PC-9 (cell line): ENCODE data around the gene ENAH. TPM values are rescaled to one million over a fixed set of nuclear protein-coding genes. Genes with fewer than 3 reads are reported as not detected.

Experiments
- BruUV-seq: library from RNA; stranded (reverse); fragments of 400-500 nt; replicated peaks from 2 replicates; lab custom pipeline; 2021; lab: Mats Ljungman, UMichigan
- CTCF ChIA-PET: fragments of 300-600 bp; sonication (Branson Sonifier 250); formaldehyde crosslinking; loops from one replicate; lab custom pipeline; 2022; ENCODE audit warnings: antibody characterized with exemption; lab: Charles Lee
- POLR2A ChIA-PET: fragments of 300-600 bp; sonication (Branson Sonifier 250); formaldehyde crosslinking; loops from one replicate; lab custom pipeline; 2022; ENCODE audit warnings: antibody characterized with exemption; ENCODE audit not compliant: unreplicated experiment; lab: Charles Lee
- DNase-seq, 2 experiments: peaks; one replicate each; pipeline versions ENCODE4 v3.0.0 to v3.0.0-alpha.2; 2015 to 2022; ENCODE audit warnings: mixed read lengths in 1 of 2
- H2AFZ ChIP-seq: fragments of 200-600 bp; sonication (generic); 2 replicates; pipeline ENCODE4 v1.8.1; 2017; ENCODE audit warnings: antibody characterized with exemption
- H3F3A ChIP-seq: fragments of 200-600 bp; sonication (generic); 2 replicates; pipeline ENCODE4 v1.8.1; 2017; ENCODE audit warnings: antibody characterized with exemption, mild to moderate bottlenecking, low read depth; ENCODE audit not compliant: insufficient read depth
- H3K27ac ChIP-seq: fragments of 200-600 bp; sonication (generic); 2 replicates; pipeline ENCODE4 v1.6.1; 2016; ENCODE audit warnings: mixed run types
- H3K27me3 ChIP-seq: fragments of 200-600 bp; sonication (generic); 2 replicates; pipeline ENCODE4 v1.6.1; 2016; ENCODE audit warnings: low read depth, mixed run types; ENCODE audit not compliant: insufficient read depth
- H3K36me3 ChIP-seq: fragments of 200-600 bp; sonication (generic); 2 replicates; pipeline ENCODE4 v1.6.1; 2016; ENCODE audit warnings: low read depth, mixed run types
- H3K4me1 ChIP-seq: fragments of 200-600 bp; sonication (generic); replicated peaks from 2 replicates; pipeline ENCODE4 v1.6.1; 2016; ENCODE audit warnings: mixed run types; ENCODE audit not compliant: insufficient read depth
- H3K4me2 ChIP-seq: fragments of 200-600 bp; sonication (generic); 2 replicates; pipeline ENCODE4 v1.6.1; 2017; ENCODE audit warnings: mixed run types
- H3K4me3 ChIP-seq: fragments of 200-600 bp; sonication (generic); 2 replicates; pipeline ENCODE4 v1.6.1; 2016; ENCODE audit warnings: mixed run types
- H3K79me2 ChIP-seq: fragments of 200-600 bp; sonication (generic); 2 replicates; pipeline ENCODE4 v1.6.1; 2017; ENCODE audit warnings: low read depth, mixed run types
- H3K9me2 ChIP-seq: fragments of 200-600 bp; sonication (generic); 2 replicates; pipeline ENCODE4 v1.8.1; 2017; ENCODE audit warnings: mild to moderate bottlenecking; ENCODE audit not compliant: insufficient read depth
- H3K9me3 ChIP-seq: fragments of 200-600 bp; sonication (generic); 2 replicates; pipeline ENCODE4 v1.8.1; 2016; ENCODE audit warnings: low read depth; ENCODE audit not compliant: insufficient read depth
- H4K20me1 ChIP-seq: fragments of 200-600 bp; sonication (generic); 2 replicates; pipeline ENCODE4 v1.8.1; 2017; ENCODE audit not compliant: insufficient read depth
- EZH2 ChIP-seq: fragments of 200-600 bp; sonication (generic); IDR thresholded peaks from 2 replicates; pipeline ENCODE4 v1.8.0; 2017; ENCODE audit warnings: antibody characterized with exemption, low read depth
- intact Hi-C: fragments of 100-400 bp; cut with micrococcal nuclease; formaldehyde crosslinking; loops from one replicate; pipeline ENCODE4 v1.10.0; 2022; ENCODE audit not compliant: unreplicated experiment
- total RNA-seq: library from RNA; stranded (reverse); gene quantifications from 2 replicates; pipeline ENCODE4 v1.2.3, GENCODE V29; 2021
- TF ChIP-seq, protein P1 (sequence below): fragments of 200-600 bp; sonication (generic); conservative IDR thresholded peaks from 2 replicates; pipeline ENCODE4 v1.6.1; 2017; ENCODE audit warnings: mixed run types, antibody characterized with exemption, mild to moderate bottlenecking, moderate library complexity

The ENAH gene
- total RNA-seq, 1 experiment from 2014 or later, result 167 TPM

DNA sequence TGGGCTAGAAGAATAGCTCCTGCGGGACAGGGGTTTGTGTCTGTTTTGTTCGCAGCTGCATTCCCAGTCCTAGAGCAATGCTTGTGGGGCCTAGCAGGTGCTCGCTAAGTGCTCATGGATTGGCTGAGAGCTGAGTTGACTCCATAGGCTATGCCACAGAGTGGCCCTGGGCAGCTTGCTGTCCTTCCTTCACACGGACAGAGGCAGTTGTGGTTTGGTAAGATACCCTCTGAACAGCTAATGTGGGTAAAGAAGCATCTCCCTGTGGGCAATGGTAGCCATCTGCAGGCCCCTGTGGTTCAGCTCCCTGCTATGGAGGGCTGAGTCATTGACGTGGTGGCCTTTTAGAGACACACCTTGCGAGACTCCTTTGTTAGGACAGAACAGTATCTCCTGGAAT is 201.6 kb downstream of the ENAH start:
- Histone ChIP-seq H3K27ac (peak overlapping the region; percentile 95), H3K36me3 (no peaks in the 10 kb centered on the region), H3K27me3 (no peaks in the 10 kb centered on the region), H3K4me2 (peak overlapping the region; percentile 7; the same call in 1 of the 2 replicates), H4K20me1 (no peaks in the 10 kb centered on the region), H3K79me2 (no peaks in the 10 kb centered on the region), H3K9me3 (no peaks in the 10 kb centered on the region), H3F3A (peaks cover 78% of the 10 kb centered on the region), H2AFZ (no peak overlapping the region), H3K9me2 (no peaks in the 10 kb centered on the region), H3K4me1 (peaks cover 91% of the 10 kb centered on the region), H3K4me3 (no peak overlapping the region)
- BruUV-seq, result no TSS peak
- ChIA-PET POLR2A (no interaction called here), CTCF (no interaction called here)
- intact Hi-C loops, result no loop called here
- peak; percentile 43 to 59 for DNase-seq
- TF ChIP-seq EZH2, result no peak
- TF ChIP-seq, protein P1, sequence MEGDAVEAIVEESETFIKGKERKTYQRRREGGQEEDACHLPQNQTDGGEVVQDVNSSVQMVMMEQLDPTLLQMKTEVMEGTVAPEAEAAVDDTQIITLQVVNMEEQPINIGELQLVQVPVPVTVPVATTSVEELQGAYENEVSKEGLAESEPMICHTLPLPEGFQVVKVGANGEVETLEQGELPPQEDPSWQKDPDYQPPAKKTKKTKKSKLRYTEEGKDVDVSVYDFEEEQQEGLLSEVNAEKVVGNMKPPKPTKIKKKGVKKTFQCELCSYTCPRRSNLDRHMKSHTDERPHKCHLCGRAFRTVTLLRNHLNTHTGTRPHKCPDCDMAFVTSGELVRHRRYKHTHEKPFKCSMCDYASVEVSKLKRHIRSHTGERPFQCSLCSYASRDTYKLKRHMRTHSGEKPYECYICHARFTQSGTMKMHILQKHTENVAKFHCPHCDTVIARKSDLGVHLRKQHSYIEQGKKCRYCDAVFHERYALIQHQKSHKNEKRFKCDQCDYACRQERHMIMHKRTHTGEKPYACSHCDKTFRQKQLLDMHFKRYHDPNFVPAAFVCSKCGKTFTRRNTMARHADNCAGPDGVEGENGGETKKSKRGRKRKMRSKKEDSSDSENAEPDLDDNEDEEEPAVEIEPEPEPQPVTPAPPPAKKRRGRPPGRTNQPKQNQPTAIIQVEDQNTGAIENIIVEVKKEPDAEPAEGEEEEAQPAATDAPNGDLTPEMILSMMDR, result no peak

DNA sequence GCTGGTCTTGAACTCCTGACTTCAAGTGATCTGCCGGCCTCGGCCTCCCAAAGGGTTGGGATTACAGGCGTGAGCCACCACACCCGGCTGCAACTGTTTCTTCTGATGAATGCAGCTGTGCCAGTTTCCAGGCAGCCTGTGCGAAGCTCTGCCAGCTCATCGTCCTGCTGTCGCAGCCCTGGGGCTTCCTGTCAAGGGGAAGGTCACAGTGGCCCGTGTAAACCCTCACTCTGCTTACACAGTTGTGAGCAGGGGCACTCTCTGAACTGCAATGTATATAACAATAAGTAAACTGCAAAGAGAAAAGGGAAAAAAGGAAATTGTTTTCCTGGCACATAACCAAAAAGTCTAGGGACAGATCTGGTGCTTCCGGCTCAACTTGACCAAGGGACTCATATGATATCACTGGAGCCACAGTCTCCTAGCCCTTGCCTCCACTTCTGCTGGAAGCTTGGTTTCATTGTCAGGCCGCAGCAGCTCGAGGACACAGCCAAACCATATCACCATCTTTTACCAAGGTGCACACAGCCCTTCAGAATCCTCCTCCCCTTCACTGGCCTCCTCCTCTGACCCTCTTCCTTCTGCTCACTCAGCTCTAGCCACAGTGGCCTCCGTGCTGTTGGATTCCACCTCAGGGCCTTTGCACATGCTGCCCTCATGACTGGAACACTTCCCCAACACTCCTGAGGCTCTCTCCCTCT is 202.3 kb downstream of the ENAH start:
- peaks cover 95% of the 10 kb centered on the region for H3K4me1 ChIP-seq
- no peaks in the 10 kb centered on the region for H3K9me2 ChIP-seq
- H3K79me2 ChIP-seq, result no peaks in the 10 kb centered on the region
- ChIA-PET POLR2A (interaction anchor here (0.5 to 0.6 kb wide), 2 partner anchors 22 to 35 kb away, joined by 5 to 28 read pairs; no protein-coding TSS in a partner anchor), CTCF (no interaction called here)
- no peak overlapping the region for H3K4me2 ChIP-seq
- intact Hi-C loops, result no loop called here
- no peak overlapping the region for H2AFZ ChIP-seq
- H3F3A ChIP-seq, result peaks cover 85% of the 10 kb centered on the region
- BruUV-seq, result no TSS peak
- peak overlapping the region; percentile 95 for H3K27ac ChIP-seq
- H3K27me3 ChIP-seq, result no peaks in the 10 kb centered on the region
- peak; percentile 57 to 64 for DNase-seq
- H3K36me3 ChIP-seq, result no peaks in the 10 kb centered on the region
- no peak for TF ChIP-seq EZH2
- TF ChIP-seq, protein P1, result no peak
- no peak overlapping the region for H3K4me3 ChIP-seq
- no peaks in the 10 kb centered on the region for H3K9me3 ChIP-seq
- H4K20me1 ChIP-seq, result no peaks in the 10 kb centered on the region

DNA sequence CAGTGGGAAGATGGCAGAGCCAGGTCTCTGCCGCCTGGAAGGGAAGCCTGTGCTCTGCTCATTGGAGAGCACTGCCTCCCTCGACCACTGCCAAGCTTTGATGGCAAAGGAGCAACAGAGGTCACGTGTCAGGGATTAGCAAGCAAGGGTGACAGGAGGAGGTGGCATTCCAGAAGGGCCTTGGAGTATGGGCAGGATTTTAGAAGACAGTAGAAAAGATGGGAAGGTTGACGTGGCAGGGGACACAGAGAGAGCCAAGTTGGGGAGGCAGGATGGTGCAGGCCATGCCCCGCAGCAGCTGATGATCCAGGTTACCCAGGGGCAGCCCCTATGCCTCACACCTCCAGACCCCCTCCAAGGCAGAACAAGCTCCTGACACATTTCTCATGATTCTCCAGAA is 203.1 kb downstream of the ENAH start:
- Histone ChIP-seq H3K4me3 (no peak overlapping the region), H3K79me2 (no peaks in the 10 kb centered on the region), H3K9me3 (no peaks in the 10 kb centered on the region), H2AFZ (no peak overlapping the region), H3K36me3 (no peaks in the 10 kb centered on the region), H3K27me3 (no peaks in the 10 kb centered on the region), H3K4me2 (peak overlapping the region; percentile 58), H3K9me2 (no peaks in the 10 kb centered on the region), H4K20me1 (no peaks in the 10 kb centered on the region), H3K27ac (peak overlapping the region; percentile 95), H3K4me1 (peaks cover 92% of the 10 kb centered on the region), H3F3A (peaks cover 83% of the 10 kb centered on the region)
- DNase-seq, result no peak
- ChIA-PET CTCF (interaction anchor here (0.7 kb wide), 2 partner anchors 549 to 620 kb away, joined by 3 to 12 read pairs; no protein-coding TSS in a partner anchor), POLR2A (interaction anchor here (0.6 kb wide), 1 partner anchor 21 kb away, joined by 5 read pairs; no protein-coding TSS in a partner anchor)
- intact Hi-C loops, result loop anchor here (1.0 to 5.0 kb wide), 2 partner anchors 16 to 1747 kb away; no protein-coding TSS in a partner anchor
- TSS peak; percentile 23 for BruUV-seq
- no peak for TF ChIP-seq EZH2
- TF ChIP-seq, protein P1, result no peak
